Measurements from ENCODE around the gene KIAA1549. TPM values are rescaled to one million over a fixed set of nuclear protein-coding genes. Genes with fewer than 3 reads are reported as not detected.

The KIAA1549 gene
- total RNA-seq, 4 donors from 2014 or later: 0.27 to 2.8 (median 0.78) TPM

GRCh38 chr7:138918756-138919155, 62.4 kb downstream of the KIAA1549 start:
- DNase-seq (ENCODE audit: low spot score in 2 of 2): peak in 1 of 2 donors; percentile 70
- intact Hi-C loops (cut with DNase I; ENCODE audit: low total_unique reads): no loop called here
- 94 to 95% methylated on average over 10 of the region's 10 CpGs for WGBS, 2 donors
- H3K4me3 ChIP-seq (ENCODE audit: low read depth, poor library complexity, severe bottlenecking): no peak overlapping the region
- TF ChIP-seq POLR2A (IDR thresholded peaks at IDR 0.05) (no peak), CTCF (IDR thresholded peaks at IDR 0.05) (no peak)

GRCh38 chr7:138918176-138918575, 63.0 kb downstream of the KIAA1549 start:
- TF ChIP-seq POLR2A (IDR thresholded peaks at IDR 0.05) (no peak), CTCF (IDR thresholded peaks at IDR 0.05) (no peak)
- WGBS, 2 donors: 96 to 97% methylated on average over 13 of the region's 13 CpGs

GRCh38 chr7:138917771-138918170, 63.4 kb downstream of the KIAA1549 start:
- intact Hi-C loops (cut with DNase I; ENCODE audit: low total_unique reads): no loop called here
- 94 to 96% methylated on average over 16 of the region's 16 CpGs for WGBS, 2 donors
- DNase-seq (ENCODE audit: low spot score in 2 of 2): peak in 1 of 2 donors; percentile 67
- H3K4me3 ChIP-seq (ENCODE audit: low read depth, poor library complexity, severe bottlenecking): no peak overlapping the region
- TF ChIP-seq CTCF (IDR thresholded peaks at IDR 0.05) (no peak), POLR2A (IDR thresholded peaks at IDR 0.05) (no peak)

More at GRCh38 chr7:138918176-138918575, 63.0 kb downstream of the KIAA1549 start:
- H3K4me3 ChIP-seq (ENCODE audit: low read depth, poor library complexity, severe bottlenecking): no peak overlapping the region
- DNase-seq (ENCODE audit: low spot score in 2 of 2): peak in 1 of 2 donors; percentile 66
- intact Hi-C loops (cut with DNase I; ENCODE audit: low total_unique reads): no loop called here

- intact Hi-C loops (cut with DNase I; ENCODE audit: low total_unique reads): no loop called here
- no peak overlapping the region for H3K4me3 ChIP-seq (ENCODE audit: low read depth, poor library complexity, severe bottlenecking)
- TF ChIP-seq POLR2A (IDR thresholded peaks at IDR 0.05) (no peak), CTCF (IDR thresholded peaks at IDR 0.05) (no peak)
- DNase-seq (ENCODE audit: low spot score in 2 of 2): peak in 1 of 2 donors; percentile 57
- WGBS, 2 donors: 90 to 97% methylated on average over 17 of the region's 17 CpGs
Measured at GRCh38 chr7:138916731-138917130, 64.5 kb downstream of the KIAA1549 start.

- H3K4me3 ChIP-seq (ENCODE audit: low read depth, poor library complexity, severe bottlenecking): no peak overlapping the region
- no peak for TF ChIP-seq POLR2A (IDR thresholded peaks at IDR 0.05)
- no peak for TF ChIP-seq CTCF (IDR thresholded peaks at IDR 0.05)
- no peak for DNase-seq (ENCODE audit: low spot score in 2 of 2)
- WGBS, 2 donors: 90 to 93% methylated on average over 6 of the region's 6 CpGs
- intact Hi-C loops (cut with DNase I; ENCODE audit: low total_unique reads): no loop called here
Measured at GRCh38 chr7:138916275-138916674, 64.9 kb downstream of the KIAA1549 start.

- intact Hi-C loops (cut with DNase I; ENCODE audit: low total_unique reads): no loop called here
- H3K4me3 ChIP-seq (ENCODE audit: low read depth, poor library complexity, severe bottlenecking): no peak overlapping the region
- WGBS, 2 donors: 63 to 74% methylated on average over 2 of the region's 2 CpGs
- no peak for TF ChIP-seq CTCF (IDR thresholded peaks at IDR 0.05)
- no peak for TF ChIP-seq POLR2A (IDR thresholded peaks at IDR 0.05)
- DNase-seq (ENCODE audit: low spot score in 2 of 2): no peak
Measured at GRCh38 chr7:138913783-138914182, 67.4 kb downstream of the KIAA1549 start.

Data from lower leg skin (tissue), 4 donors.